ENCODE data around the gene PCDHGA7. TPM values are rescaled to one million over a fixed set of nuclear protein-coding genes. Genes with fewer than 3 reads are reported as not detected.
"Not testable (repeated sequence)": the region's sequence is repeated elsewhere in the genome, so short reads cannot be mapped to it uniquely, and the experiment has no call there.

The PCDHGA7 gene
- total RNA-seq, 1 donor from 2014 or later: 0.16 TPM

DNA sequence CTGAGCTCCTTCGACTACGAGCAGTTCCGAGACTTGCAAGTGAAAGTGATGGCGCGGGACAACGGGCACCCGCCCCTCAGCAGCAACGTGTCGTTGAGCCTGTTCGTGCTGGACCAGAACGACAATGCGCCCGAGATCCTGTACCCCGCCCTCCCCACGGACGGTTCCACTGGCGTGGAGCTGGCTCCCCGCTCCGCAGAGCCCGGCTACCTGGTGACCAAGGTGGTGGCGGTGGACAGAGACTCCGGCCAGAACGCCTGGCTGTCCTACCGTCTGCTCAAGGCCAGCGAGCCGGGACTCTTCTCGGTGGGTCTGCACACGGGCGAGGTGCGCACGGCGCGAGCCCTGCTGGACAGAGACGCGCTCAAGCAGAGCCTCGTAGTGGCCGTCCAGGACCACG, 49.8 kb downstream of the PCDHGA7 start:
- H3K27me3 Mint-ChIP-seq (ENCODE audit: low read depth): peaks cover 25% of the 10 kb centered on the region
- peaks cover 19% of the 10 kb centered on the region for H3K9me3 Mint-ChIP-seq
- DNase-seq (ENCODE audit: low spot score); H3K36me3 Mint-ChIP-seq (ENCODE audit: low read depth); H3K27ac Mint-ChIP-seq; intact Hi-C loops (cut with micrococcal nuclease); H3K4me1 Mint-ChIP-seq (ENCODE audit: low read depth); H3K4me3 Mint-ChIP-seq (ENCODE audit: low read depth): not testable (repeated sequence)

DNA sequence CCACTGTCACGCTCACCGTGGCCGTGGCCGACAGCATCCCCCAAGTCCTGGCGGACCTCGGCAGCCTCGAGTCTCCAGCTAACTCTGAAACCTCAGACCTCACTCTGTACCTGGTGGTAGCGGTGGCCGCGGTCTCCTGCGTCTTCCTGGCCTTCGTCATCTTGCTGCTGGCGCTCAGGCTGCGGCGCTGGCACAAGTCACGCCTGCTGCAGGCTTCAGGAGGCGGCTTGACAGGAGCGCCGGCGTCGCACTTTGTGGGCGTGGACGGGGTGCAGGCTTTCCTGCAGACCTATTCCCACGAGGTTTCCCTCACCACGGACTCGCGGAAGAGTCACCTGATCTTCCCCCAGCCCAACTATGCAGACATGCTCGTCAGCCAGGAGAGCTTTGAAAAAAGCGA, 50.2 kb downstream of the PCDHGA7 start:
- intact Hi-C loops (cut with micrococcal nuclease); H3K27ac Mint-ChIP-seq; H3K4me3 Mint-ChIP-seq (ENCODE audit: low read depth); H3K36me3 Mint-ChIP-seq (ENCODE audit: low read depth); DNase-seq (ENCODE audit: low spot score); H3K4me1 Mint-ChIP-seq (ENCODE audit: low read depth): not testable (repeated sequence)
- Mint-ChIP-seq H3K9me3 (peaks cover 19% of the 10 kb centered on the region), H3K27me3 (ENCODE audit: low read depth) (peaks cover 25% of the 10 kb centered on the region)

DNA sequence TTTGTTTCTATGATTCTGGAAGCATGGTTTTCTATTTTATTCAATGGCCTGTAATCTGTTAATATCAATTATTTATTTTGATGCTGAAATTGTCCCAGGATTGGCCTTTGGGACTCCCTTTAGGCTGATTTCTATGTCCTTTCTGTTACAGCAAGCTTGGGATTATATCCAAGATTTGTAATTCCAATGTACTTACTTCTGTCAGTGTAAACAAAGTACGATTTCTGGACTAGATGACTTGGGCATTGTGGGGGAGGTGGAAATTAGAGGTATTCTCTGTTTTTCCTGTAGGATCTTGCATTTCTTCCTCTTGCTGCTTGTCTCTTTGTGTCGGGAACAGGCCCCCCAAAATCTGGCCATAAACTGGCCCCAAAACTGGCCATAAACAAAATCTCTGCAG, 51.5 kb downstream of the PCDHGA7 start:
- Mint-ChIP-seq H3K27ac (no peak overlapping the region), H3K36me3 (ENCODE audit: low read depth) (peaks cover 2% of the 10 kb centered on the region)
- intact Hi-C loops (cut with micrococcal nuclease): no loop called here

More for the DNA sequence above, 51.5 kb downstream of the PCDHGA7 start:
- Mint-ChIP-seq H3K9me3 (peaks cover 15% of the 10 kb centered on the region), H3K4me1 (ENCODE audit: low read depth) (peaks cover 2% of the 10 kb centered on the region), H3K27me3 (ENCODE audit: low read depth) (peaks cover 22% of the 10 kb centered on the region), H3K4me3 (ENCODE audit: low read depth) (no peak overlapping the region)
- no peak for DNase-seq (ENCODE audit: low spot score)

Other genes starting within 250 kb of the PCDHGA7 start
- gene PCDHB5, start 247.5 kb upstream of the PCDHGA7 start, total RNA-seq: not detected in 2 replicates
- not detected in 2 replicates for gene PCDHB6, start 232.7 kb upstream of the PCDHGA7 start, total RNA-seq
- 0.07 TPM in 1 of 2 replicates, not detected in the other for gene PCDHB7, start 210.1 kb upstream of the PCDHGA7 start, total RNA-seq
- not detected in 2 replicates for gene PCDHB8, start 205.0 kb upstream of the PCDHGA7 start, total RNA-seq
- not detected in 2 replicates for gene PCDHB16, start 200.4 kb upstream of the PCDHGA7 start, total RNA-seq
- not detected in 2 replicates for gene PCDHB9, start 195.6 kb upstream of the PCDHGA7 start, total RNA-seq
- not detected in 2 replicates for gene PCDHB10, start 190.4 kb upstream of the PCDHGA7 start, total RNA-seq
- gene PCDHB11, start 183.1 kb upstream of the PCDHGA7 start, total RNA-seq: not detected in 2 replicates
- gene PCDHB12, start 174.0 kb upstream of the PCDHGA7 start, total RNA-seq: not detected in 2 replicates
- gene PCDHB13, start 168.8 kb upstream of the PCDHGA7 start, total RNA-seq: 0.02 TPM in 1 of 2 replicates, not detected in the other
- not detected in 2 replicates for gene PCDHB14, start 159.4 kb upstream of the PCDHGA7 start, total RNA-seq
- gene PCDHB15, start 137.3 kb upstream of the PCDHGA7 start, total RNA-seq: not detected in 2 replicates
- gene SLC25A2, start 78.7 kb upstream of the PCDHGA7 start, total RNA-seq: 0.16 TPM in 1 of 2 replicates, not detected in the other
- 67.1 and 70.5 TPM in 2 replicates for gene TAF7, start 62.0 kb upstream of the PCDHGA7 start, total RNA-seq
- gene PCDHGA1, start 52.2 kb upstream of the PCDHGA7 start, total RNA-seq: 0.09 and 0.14 TPM in 2 replicates
- 0.09 and 0.11 TPM in 2 replicates for gene PCDHGA2, start 44.0 kb upstream of the PCDHGA7 start, total RNA-seq
- 0.11 and 0.16 TPM in 2 replicates for gene PCDHGA3, start 38.9 kb upstream of the PCDHGA7 start, total RNA-seq
- gene PCDHGB1, start 32.6 kb upstream of the PCDHGA7 start, total RNA-seq: 0.16 and 0.48 TPM in 2 replicates
- 0.44 and 0.57 TPM in 2 replicates for gene PCDHGA4, start 27.7 kb upstream of the PCDHGA7 start, total RNA-seq
- gene PCDHGB2, start 22.7 kb upstream of the PCDHGA7 start, total RNA-seq: 0.85 and 0.91 TPM in 2 replicates
- gene PCDHGA5, start 18.6 kb upstream of the PCDHGA7 start, total RNA-seq: 0.43 and 0.51 TPM in 2 replicates
- gene PCDHGB3, start 12.5 kb upstream of the PCDHGA7 start, total RNA-seq: 0.46 and 0.85 TPM in 2 replicates
- gene PCDHGA6, start 8.9 kb upstream of the PCDHGA7 start, total RNA-seq: 0.48 and 0.55 TPM in 2 replicates
- 0.28 and 0.34 TPM in 2 replicates for gene PCDHGB4, start 5.0 kb downstream of the PCDHGA7 start, total RNA-seq
- gene PCDHGA8, start 9.9 kb downstream of the PCDHGA7 start, total RNA-seq: 0.07 and 0.23 TPM in 2 replicates
- gene PCDHGB5, start 15.2 kb downstream of the PCDHGA7 start, total RNA-seq: 0.62 and 0.92 TPM in 2 replicates
- 0.23 and 0.32 TPM in 2 replicates for gene PCDHGA9, start 20.0 kb downstream of the PCDHGA7 start, total RNA-seq
- gene PCDHGB6, start 25.3 kb downstream of the PCDHGA7 start, total RNA-seq: 0.21 and 0.34 TPM in 2 replicates
- gene PCDHGA10, start 30.2 kb downstream of the PCDHGA7 start, total RNA-seq: 0.21 and 0.34 TPM in 2 replicates
- gene PCDHGB7, start 34.9 kb downstream of the PCDHGA7 start, total RNA-seq: 0.18 and 0.23 TPM in 2 replicates
- gene PCDHGA11, start 38.3 kb downstream of the PCDHGA7 start, total RNA-seq: 0.21 and 0.39 TPM in 2 replicates
- gene PCDHGA12, start 47.8 kb downstream of the PCDHGA7 start, total RNA-seq: 0.11 and 0.16 TPM in 2 replicates
- gene PCDHGC3, start 93.2 kb downstream of the PCDHGA7 start, total RNA-seq: 0.21 and 0.23 TPM in 2 replicates
- not detected in 2 replicates for gene PCDHGC4, start 102.3 kb downstream of the PCDHGA7 start, total RNA-seq
- gene PCDHGC5, start 106.3 kb downstream of the PCDHGA7 start, total RNA-seq: not detected in 2 replicates
- 228 and 234 TPM in 2 replicates for gene DIAPH1, start 236.3 kb downstream of the PCDHGA7 start, total RNA-seq